Gastrocnemius medialis (tissue), 4 donors: Measurements from ENCODE around the gene STRIP1. TPM values are rescaled to one million over a fixed set of nuclear protein-coding genes. Genes with fewer than 3 reads are reported as not detected.

ENCODE experiments used
- ATAC-seq, 2 donors: fragments of 150-250 bp; one replicate each; pipeline ENCODE4 v1.9.1; 2016
- DNase-seq, 2 donors: peaks; one replicate each; pipeline ENCODE4 v3.0.0-alpha.2; 2019
- H3K27ac ChIP-seq, 4 donors: fragments of 200-600 bp; sonication (generic); 1 replicate in 1 of 4; 2 replicates in 3 of 4; pipeline ENCODE4 v1.5.1; 2016 to 2018; ENCODE audit warnings: mild to moderate bottlenecking in 2 of 4, moderate library complexity in 1 of 4
- H3K27me3 ChIP-seq, 3 donors: fragments of 200-600 bp; sonication (generic) in 2 of 3; 1 replicate in 1 of 3; 2 replicates in 2 of 3; pipeline versions ENCODE4 v1.5.1 to v1.6.0; 2016 to 2019; ENCODE audit warnings: mild to moderate bottlenecking in 1 of 3, moderate library complexity in 1 of 3
- H3K36me3 ChIP-seq, 2 donors: fragments of 200-600 bp; sonication (generic) in 1 of 2; one replicate each; pipeline ENCODE4 v1.5.1; 2017 to 2018
- H3K4me1 ChIP-seq, 2 donors: fragments of 200-600 bp; sonication (generic) in 1 of 2; one replicate each; pipeline ENCODE4 v1.5.1; 2016 to 2017; ENCODE audit warnings: mild to moderate bottlenecking in 2 of 2
- H3K4me3 ChIP-seq, 4 donors: fragments of 200-600 bp; sonication (generic) in 3 of 4; 1 replicate in 1 of 4; 2 replicates in 3 of 4; pipeline ENCODE4 v1.5.1; 2016 to 2019; ENCODE audit warnings: mild to moderate bottlenecking in 2 of 4
- H3K9me3 ChIP-seq, 3 donors: fragments of 200-600 bp; sonication (generic) in 2 of 3; 1 replicate in 1 of 3; 2 replicates in 2 of 3; pipeline ENCODE4 v1.5.1; 2016 to 2019
- CTCF ChIP-seq, 5 experiments: fragments of 450-650 bp in 3 of 5; fragments of 200-600 bp in 2 of 5; sonication (generic) in 2 of 5; IDR thresholded peaks in 4 of 5; conservative IDR thresholded peaks in 1 of 5; 1 replicate in 4 of 5; 2 replicates in 1 of 5; pipeline ENCODE4 v1.5.1; 2016 to 2019; ENCODE audit warnings: antibody characterized with exemption in 5 of 5, mild to moderate bottlenecking in 3 of 5, moderate library complexity in 3 of 5
- POLR2A ChIP-seq, 2 donors: fragments of 450-650 bp; IDR thresholded peaks; one replicate each; pipeline ENCODE4 v1.6.1; 2017; ENCODE audit warnings: antibody characterized with exemption in 2 of 2, mild to moderate bottlenecking in 2 of 2, moderate library complexity in 2 of 2
- in situ Hi-C, 4 donors: fragments of 200-750 bp; cut with MboI; loops; one replicate each; pipeline versions ENCODE4 v1.15.0 to v1.8.0; 2017; ENCODE audit warnings: low sequenced_read_pairs in 4 of 4
- intact Hi-C: fragments of 100-400 bp; cut with DNase I; formaldehyde crosslinking; loops from one replicate; pipeline ENCODE4 v1.15.1; 2023; ENCODE audit warnings: low total_unique reads
- total RNA-seq, 4 donors: library from RNA; depleted of rRNA; stranded (reverse); fragments of >200 nt; gene quantifications; one replicate each; pipeline versions ENCODE4 v1.1.0 to v1.2.3, GENCODE V29; 2016

The STRIP1 gene
- total RNA-seq, 4 donors from 2014 or later = 17.9 to 31.4 (median 20.7) TPM

GRCh38 chr1:110062612-110063011 lies 28.2 kb downstream of the STRIP1 start:
- Histone ChIP-seq H3K4me3 (no peak overlapping the region), H3K9me3 (no peaks in the 10 kb centered on the region), H3K27ac (no peak overlapping the region), H3K4me1 (no peaks in the 10 kb centered on the region), H3K27me3 (peaks cover 11% of the 10 kb centered on the region in 3 donors), H3K36me3 (peaks cover 0 to 5% of the 10 kb centered on the region in 2 donors)
- TF ChIP-seq CTCF (IDR thresholded peaks at IDR 0.05 in 4 of 5, conservative IDR thresholded peaks at IDR 0.05 in 1 of 5) (no peak), POLR2A (IDR thresholded peaks at IDR 0.05) (no peak)
- intact Hi-C loops (no loop called here), in situ Hi-C loops (no loop called here)
- ATAC-seq = no peak
- DNase-seq = no peak

- Histone ChIP-seq H3K4me3 (no peak overlapping the region), H3K4me1 (peaks cover 0 to 4% of the 10 kb centered on the region in 2 donors), H3K27me3 (peaks cover 23% of the 10 kb centered on the region in 3 donors), H3K36me3 (peaks cover 0 to under 1% of the 10 kb centered on the region in 2 donors), H3K9me3 (no peaks in the 10 kb centered on the region), H3K27ac (no peak overlapping the region)
- ATAC-seq (no peak), DNase-seq (no peak)
- intact Hi-C loops = no loop called here
- TF ChIP-seq CTCF (IDR thresholded peaks at IDR 0.05 in 4 of 5, conservative IDR thresholded peaks at IDR 0.05 in 1 of 5) (no peak), POLR2A (IDR thresholded peaks at IDR 0.05) (no peak)
- in situ Hi-C loops = no loop called here
These were observed 29.4 kb downstream of the STRIP1 start for GRCh38 chr1:110063781-110064180.

- DNase-seq = no peak
- intact Hi-C loops (no loop called here), in situ Hi-C loops (no loop called here)
- Histone ChIP-seq H3K9me3 (no peaks in the 10 kb centered on the region), H3K4me1 (peaks cover 0 to 4% of the 10 kb centered on the region in 2 donors), H3K36me3 (no peaks in the 10 kb centered on the region), H3K27me3 (peaks cover 33% of the 10 kb centered on the region in 3 donors), H3K27ac (no peak overlapping the region), H3K4me3 (no peak overlapping the region)
- no peak for ATAC-seq
- no peak for TF ChIP-seq CTCF (IDR thresholded peaks at IDR 0.05 in 4 of 5, conservative IDR thresholded peaks at IDR 0.05 in 1 of 5)
- TF ChIP-seq POLR2A (IDR thresholded peaks at IDR 0.05) = no peak
These were observed 30.3 kb downstream of the STRIP1 start for GRCh38 chr1:110064576-110065337.

GRCh38 chr1:110065841-110066240 lies 31.4 kb downstream of the STRIP1 start:
- Histone ChIP-seq H3K4me3 (no peak overlapping the region), H3K4me1 (peaks cover 0 to 4% of the 10 kb centered on the region in 2 donors), H3K27ac (no peak overlapping the region), H3K9me3 (no peaks in the 10 kb centered on the region), H3K27me3 (peaks cover 40 to 41% (median 40%) of the 10 kb centered on the region in 3 donors), H3K36me3 (no peaks in the 10 kb centered on the region)
- TF ChIP-seq CTCF (IDR thresholded peaks at IDR 0.05 in 4 of 5, conservative IDR thresholded peaks at IDR 0.05 in 1 of 5) = no peak
- TF ChIP-seq POLR2A (IDR thresholded peaks at IDR 0.05) = no peak
- no peak for ATAC-seq
- DNase-seq = no peak
- intact Hi-C loops = no loop called here
- in situ Hi-C loops = no loop called here
